ENCODE results near the gene ZNF774. TPM values are rescaled to one million over a fixed set of nuclear protein-coding genes. Genes with fewer than 3 reads are reported as not detected.

The ZNF774 gene
- total RNA-seq, 4 donors from 2014 or later: 0.36 to 1.8 (median 1.1) TPM

- ATAC-seq (ENCODE audit: low FRiP score): peak; percentile 69
- peak; percentile 52 for DNase-seq (ENCODE audit: low spot score)
- TF ChIP-seq, protein P1, sequence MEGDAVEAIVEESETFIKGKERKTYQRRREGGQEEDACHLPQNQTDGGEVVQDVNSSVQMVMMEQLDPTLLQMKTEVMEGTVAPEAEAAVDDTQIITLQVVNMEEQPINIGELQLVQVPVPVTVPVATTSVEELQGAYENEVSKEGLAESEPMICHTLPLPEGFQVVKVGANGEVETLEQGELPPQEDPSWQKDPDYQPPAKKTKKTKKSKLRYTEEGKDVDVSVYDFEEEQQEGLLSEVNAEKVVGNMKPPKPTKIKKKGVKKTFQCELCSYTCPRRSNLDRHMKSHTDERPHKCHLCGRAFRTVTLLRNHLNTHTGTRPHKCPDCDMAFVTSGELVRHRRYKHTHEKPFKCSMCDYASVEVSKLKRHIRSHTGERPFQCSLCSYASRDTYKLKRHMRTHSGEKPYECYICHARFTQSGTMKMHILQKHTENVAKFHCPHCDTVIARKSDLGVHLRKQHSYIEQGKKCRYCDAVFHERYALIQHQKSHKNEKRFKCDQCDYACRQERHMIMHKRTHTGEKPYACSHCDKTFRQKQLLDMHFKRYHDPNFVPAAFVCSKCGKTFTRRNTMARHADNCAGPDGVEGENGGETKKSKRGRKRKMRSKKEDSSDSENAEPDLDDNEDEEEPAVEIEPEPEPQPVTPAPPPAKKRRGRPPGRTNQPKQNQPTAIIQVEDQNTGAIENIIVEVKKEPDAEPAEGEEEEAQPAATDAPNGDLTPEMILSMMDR (IDR thresholded peaks at IDR 0.05): no peak
Observed at GRCh38 chr15:90388462-90389380, 36.6 kb downstream of the ZNF774 start.

DNA sequence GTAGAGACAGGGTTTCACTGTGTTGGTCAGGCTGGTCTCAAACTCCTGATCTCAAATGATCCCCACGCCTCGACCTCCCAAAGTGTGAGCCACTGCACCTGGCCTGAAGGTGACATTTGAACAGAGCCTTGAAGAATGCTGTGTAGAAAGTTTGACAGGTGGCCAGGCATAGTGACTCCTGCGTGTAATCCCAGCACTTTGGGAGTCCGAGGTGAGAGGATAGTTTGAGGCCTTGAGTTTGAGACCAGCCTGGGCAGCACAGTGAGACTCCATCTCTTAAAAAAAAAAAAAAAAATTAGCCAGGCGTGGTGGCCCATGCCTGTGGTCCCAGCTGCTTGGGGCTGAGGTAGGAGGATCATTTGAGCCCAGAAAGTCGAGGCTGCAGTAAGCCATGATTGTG lies 37.4 kb downstream of the ZNF774 start:
- ATAC-seq (ENCODE audit: low FRiP score) (no peak), DNase-seq (ENCODE audit: low spot score) (no peak)
- TF ChIP-seq, protein P1 (IDR thresholded peaks at IDR 0.05): no peak

- ATAC-seq (ENCODE audit: low FRiP score): no peak
- DNase-seq (ENCODE audit: low spot score): no peak
- TF ChIP-seq, protein P1 (IDR thresholded peaks at IDR 0.05): no peak
Observed at GRCh38 chr15:90393040-90393439, 41.0 kb downstream of the ZNF774 start.

GRCh38 chr15:90394074-90394473 lies 42.0 kb downstream of the ZNF774 start:
- DNase-seq (ENCODE audit: low spot score) (no peak), ATAC-seq (ENCODE audit: low FRiP score) (no peak)
- TF ChIP-seq, protein P1 (IDR thresholded peaks at IDR 0.05): no peak

- TF ChIP-seq, protein P1 (IDR thresholded peaks at IDR 0.05): no peak
- no peak for ATAC-seq (ENCODE audit: low FRiP score)
- no peak for DNase-seq (ENCODE audit: low spot score)
Observed at GRCh38 chr15:90394748-90395442, 42.8 kb downstream of the ZNF774 start.

- TF ChIP-seq, protein P1 (IDR thresholded peaks at IDR 0.05): no peak
- no peak for DNase-seq (ENCODE audit: low spot score)
- ATAC-seq (ENCODE audit: low FRiP score): no peak
Observed at GRCh38 chr15:90396321-90396720, 44.2 kb downstream of the ZNF774 start.
